Upper lobe of right lung (tissue), 1 donor: ENCODE results near the gene LUC7L3. TPM values are rescaled to one million over a fixed set of nuclear protein-coding genes. Genes with fewer than 3 reads are reported as not detected.
A peak's percentile ranks its signal among the peaks of the same experiment; 100 is the strongest.

Experiments
- ATAC-seq: fragments of 200-7000 bp; cut with Tn5 transposase; one replicate; pipeline ENCODE4 v1.9.1; 2020; ENCODE audit warnings: mild to moderate bottlenecking, moderate library complexity
- DNase-seq: peaks from one replicate; pipeline ENCODE4 v3.0.0-alpha.2; 2020
- H3K27ac ChIP-seq: fragments of 200-600 bp; one replicate; pipeline ENCODE4 v1.8.0; 2022
- H3K27me3 ChIP-seq: fragments of 200-600 bp; one replicate; pipeline ENCODE4 v1.8.0; 2022; ENCODE audit warnings: mild to moderate bottlenecking
- H3K36me3 ChIP-seq: fragments of 200-600 bp; one replicate; pipeline ENCODE4 v1.8.0; 2022
- H3K4me1 ChIP-seq: fragments of 200-600 bp; one replicate; pipeline ENCODE4 v1.8.0; 2022
- H3K4me3 ChIP-seq: fragments of 200-600 bp; one replicate; pipeline ENCODE4 v1.8.0; 2022; ENCODE audit warnings: mild to moderate bottlenecking
- H3K9me3 ChIP-seq: fragments of 200-600 bp; one replicate; pipeline ENCODE4 v1.8.0; 2022
- intact Hi-C: fragments of 100-400 bp; cut with DNase I; formaldehyde crosslinking; loops from one replicate; pipeline ENCODE4 v1.11.0; 2022
- total RNA-seq: library from RNA; stranded (reverse); fragmentation: NEBNext Ultra II Directional; extraction: Animal tissue kit (Norgen Biotek cat#: 25700); gene quantifications from one replicate; pipeline ENCODE4 v1.2.1, GENCODE V29; 2021
- TF ChIP-seq, protein P1 (sequence below): fragments of 200-600 bp; IDR thresholded peaks from one replicate; pipeline ENCODE4 v1.8.0; 2022; ENCODE audit warnings: antibody characterized with exemption
- donor health status: DM: no; HTN: yes; CAD: no; lungs with severe emphysema.

The LUC7L3 gene
- total RNA-seq, 1 donor from 2014 or later, result 105 TPM

DNA sequence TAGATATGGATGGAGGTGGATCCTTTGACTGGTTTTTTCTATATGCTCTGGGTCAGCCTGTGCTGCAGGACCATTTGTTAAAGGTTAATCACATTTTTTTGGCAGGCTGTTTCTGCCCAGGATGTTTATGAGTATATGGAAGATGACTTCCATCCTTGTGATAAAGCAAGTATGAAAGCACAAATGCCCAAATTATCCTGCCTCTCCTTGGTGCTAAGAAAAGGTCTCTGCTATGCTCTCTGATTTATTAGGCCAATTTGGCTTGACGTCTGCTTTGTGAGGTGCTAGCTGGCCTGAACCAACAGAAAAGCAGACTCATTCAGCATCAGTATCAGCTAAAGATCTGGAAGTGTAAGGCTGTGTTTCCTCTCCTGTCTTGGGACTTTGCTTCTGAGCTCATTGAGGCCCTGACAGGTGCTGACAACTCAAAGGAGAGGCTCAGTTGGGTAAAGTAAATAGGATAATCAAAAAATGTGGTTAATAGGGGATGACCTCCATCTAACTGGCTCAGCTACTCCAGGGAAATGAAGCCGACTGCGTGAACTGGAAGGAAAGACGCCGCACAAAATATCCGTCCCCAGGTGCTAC is 26.9 kb upstream of the LUC7L3 start:
- no peak overlapping the region for H3K27ac ChIP-seq
- H3K4me1 ChIP-seq, result peaks cover 30% of the 10 kb centered on the region
- TF ChIP-seq, protein P1, sequence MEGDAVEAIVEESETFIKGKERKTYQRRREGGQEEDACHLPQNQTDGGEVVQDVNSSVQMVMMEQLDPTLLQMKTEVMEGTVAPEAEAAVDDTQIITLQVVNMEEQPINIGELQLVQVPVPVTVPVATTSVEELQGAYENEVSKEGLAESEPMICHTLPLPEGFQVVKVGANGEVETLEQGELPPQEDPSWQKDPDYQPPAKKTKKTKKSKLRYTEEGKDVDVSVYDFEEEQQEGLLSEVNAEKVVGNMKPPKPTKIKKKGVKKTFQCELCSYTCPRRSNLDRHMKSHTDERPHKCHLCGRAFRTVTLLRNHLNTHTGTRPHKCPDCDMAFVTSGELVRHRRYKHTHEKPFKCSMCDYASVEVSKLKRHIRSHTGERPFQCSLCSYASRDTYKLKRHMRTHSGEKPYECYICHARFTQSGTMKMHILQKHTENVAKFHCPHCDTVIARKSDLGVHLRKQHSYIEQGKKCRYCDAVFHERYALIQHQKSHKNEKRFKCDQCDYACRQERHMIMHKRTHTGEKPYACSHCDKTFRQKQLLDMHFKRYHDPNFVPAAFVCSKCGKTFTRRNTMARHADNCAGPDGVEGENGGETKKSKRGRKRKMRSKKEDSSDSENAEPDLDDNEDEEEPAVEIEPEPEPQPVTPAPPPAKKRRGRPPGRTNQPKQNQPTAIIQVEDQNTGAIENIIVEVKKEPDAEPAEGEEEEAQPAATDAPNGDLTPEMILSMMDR, result no peak
- no peaks in the 10 kb centered on the region for H3K9me3 ChIP-seq
- no peaks in the 10 kb centered on the region for H3K27me3 ChIP-seq
- H3K36me3 ChIP-seq, result peaks cover 55% of the 10 kb centered on the region
- no peak overlapping the region for H3K4me3 ChIP-seq
- intact Hi-C loops, result loop anchor here (5.0 kb wide), 1 partner anchor 130 kb away; the partner anchor contains the start of gene CACNA1G
- ATAC-seq, result no peak
- DNase-seq, result no peak

DNA sequence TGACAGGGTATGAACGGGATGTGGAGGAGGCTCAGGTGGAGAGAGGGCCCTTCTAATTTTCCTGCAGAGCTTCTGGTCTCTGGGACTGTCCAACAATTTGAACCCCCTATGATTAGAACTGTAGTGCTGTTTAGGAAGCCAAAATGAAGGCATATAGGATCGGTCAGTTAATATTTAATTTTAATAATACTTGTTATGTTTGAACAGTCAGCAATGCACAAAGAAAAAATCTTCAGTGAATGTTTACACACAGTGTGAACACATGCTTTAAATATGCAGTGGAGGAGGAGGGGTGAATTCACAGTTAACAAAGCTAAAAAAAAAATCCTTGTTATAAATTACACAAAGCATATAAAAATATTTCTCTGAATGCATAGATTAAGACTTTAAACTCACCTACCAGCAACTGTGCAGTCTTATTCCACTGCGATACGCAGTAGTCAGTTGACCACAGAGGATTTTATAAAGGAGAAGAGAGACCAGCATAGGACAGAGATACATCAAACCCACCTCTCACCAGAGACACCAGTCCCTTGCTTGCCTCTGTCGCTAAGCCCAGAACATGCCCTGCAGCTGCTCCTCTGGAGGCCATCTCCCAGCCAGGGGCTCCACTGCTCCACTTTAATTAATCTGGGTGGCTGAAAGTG is 26.2 kb upstream of the LUC7L3 start:
- peaks cover 61% of the 10 kb centered on the region for H3K36me3 ChIP-seq
- no peak overlapping the region for H3K4me3 ChIP-seq
- ATAC-seq (peak; percentile 64), DNase-seq (peak; percentile 27)
- H3K9me3 ChIP-seq, result no peaks in the 10 kb centered on the region
- peaks cover 30% of the 10 kb centered on the region for H3K4me1 ChIP-seq
- TF ChIP-seq, protein P1, result no peak
- peak overlapping the region; percentile 15 for H3K27ac ChIP-seq
- intact Hi-C loops, result loop anchor here (5.0 kb wide), 1 partner anchor 131 kb away; the partner anchor contains the start of gene CACNA1G
- no peaks in the 10 kb centered on the region for H3K27me3 ChIP-seq

DNA sequence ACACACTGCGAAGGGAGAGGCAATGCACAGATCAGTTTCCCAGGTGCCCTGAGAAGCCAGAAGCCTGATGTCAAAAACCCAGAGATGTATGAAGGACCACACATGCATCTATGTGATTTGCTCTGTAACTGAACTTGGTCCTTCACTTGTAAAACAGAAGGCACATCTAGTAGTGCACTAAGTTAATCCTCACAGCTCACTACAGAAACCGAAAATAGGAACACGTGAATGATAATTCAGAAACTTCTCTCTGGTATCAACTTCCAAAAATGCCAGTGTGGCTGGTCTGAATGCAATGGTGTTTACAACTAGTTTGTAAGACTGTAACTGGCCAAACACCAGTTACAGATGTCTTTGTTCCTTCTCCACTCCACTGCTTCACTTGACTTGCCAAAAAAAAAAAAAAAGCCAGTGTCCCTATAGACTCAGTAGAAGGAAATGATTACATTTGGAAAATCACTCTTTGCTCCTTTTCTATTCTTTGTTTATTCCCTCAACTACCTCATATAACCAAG is 23.0 kb upstream of the LUC7L3 start:
- H3K36me3 ChIP-seq, result peaks cover 85% of the 10 kb centered on the region
- H3K4me1 ChIP-seq, result peaks cover 16% of the 10 kb centered on the region

DNA sequence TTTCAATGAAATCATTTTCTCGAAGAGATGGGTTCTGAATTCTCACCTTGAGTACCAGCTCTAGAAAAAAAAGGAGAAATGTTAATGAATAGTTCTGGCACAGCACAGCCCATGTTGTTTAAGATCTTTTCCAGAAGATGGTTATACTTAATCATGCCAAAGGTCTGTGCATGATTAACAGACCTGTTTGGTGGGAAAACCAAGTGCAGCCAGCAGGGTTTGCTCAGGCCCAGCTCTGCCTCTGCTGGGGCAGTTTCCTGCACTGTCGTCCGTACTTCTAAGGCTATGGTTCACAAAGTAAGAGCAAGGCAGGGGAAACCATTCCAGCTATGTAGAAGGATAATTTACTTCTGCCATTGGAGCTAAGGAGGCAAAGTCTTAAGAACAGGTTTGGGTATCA is 22.3 kb upstream of the LUC7L3 start:
- Histone ChIP-seq H3K36me3 (peaks cover 81% of the 10 kb centered on the region), H3K27ac (no peak overlapping the region), H3K27me3 (no peaks in the 10 kb centered on the region), H3K4me1 (peaks cover 10% of the 10 kb centered on the region), H3K9me3 (no peaks in the 10 kb centered on the region), H3K4me3 (no peak overlapping the region)
- no peak for ATAC-seq
- TF ChIP-seq, protein P1, result no peak
- intact Hi-C loops, result no loop called here
- peak; percentile 6 for DNase-seq

More for the DNA sequence above, 23.0 kb upstream of the LUC7L3 start:
- Histone ChIP-seq H3K4me3 (no peak overlapping the region), H3K9me3 (no peaks in the 10 kb centered on the region), H3K27me3 (no peaks in the 10 kb centered on the region), H3K27ac (no peak overlapping the region)
- intact Hi-C loops, result no loop called here
- DNase-seq, result no peak
- no peak for ATAC-seq
- TF ChIP-seq, protein P1, result no peak

DNA sequence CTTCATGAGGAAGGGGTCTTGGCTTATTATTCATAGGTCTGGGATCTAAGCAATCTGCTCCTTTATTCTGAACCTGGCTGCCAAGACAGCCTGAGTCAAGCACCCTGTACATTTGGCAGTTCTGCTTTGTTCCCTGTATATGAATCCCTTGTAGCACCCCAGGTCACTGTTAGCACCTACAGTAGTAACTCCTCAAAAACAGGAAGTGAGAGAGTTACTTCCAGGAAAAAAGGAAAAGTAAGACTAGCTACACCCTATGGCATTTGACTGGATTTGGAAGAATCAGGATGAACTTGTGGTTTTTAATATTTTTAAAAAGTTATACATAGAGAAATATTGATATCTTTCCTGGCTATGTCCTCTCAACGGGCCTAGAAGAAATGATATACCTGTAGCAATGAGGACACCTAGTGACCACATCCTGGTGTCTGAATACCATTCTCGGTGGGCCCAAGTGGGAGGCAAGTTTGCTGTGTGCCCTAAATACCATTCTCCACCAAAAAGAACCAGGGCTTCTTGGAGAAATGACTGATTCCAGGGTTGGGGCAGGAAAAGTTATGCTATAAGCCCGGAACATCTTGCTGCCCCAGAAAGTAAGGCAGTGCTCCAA is 21.6 kb upstream of the LUC7L3 start:
- Histone ChIP-seq H3K27me3 (no peaks in the 10 kb centered on the region), H3K4me3 (no peak overlapping the region), H3K4me1 (peaks cover 8% of the 10 kb centered on the region), H3K27ac (no peak overlapping the region), H3K9me3 (no peaks in the 10 kb centered on the region), H3K36me3 (peaks cover 75% of the 10 kb centered on the region)
- no peak for DNase-seq
- ATAC-seq, result no peak
- TF ChIP-seq, protein P1, result no peak
- intact Hi-C loops, result no loop called here
